ENCODE measurements around the gene SEZ6. TPM values are rescaled to one million over a fixed set of nuclear protein-coding genes. Genes with fewer than 3 reads are reported as not detected.

The SEZ6 gene
- total RNA-seq, 3 donors from 2014 or later (not counting 1 experiment from before 2014, with no cell fraction given), result 0.33 to 1.4 (median 0.97) TPM

DNA sequence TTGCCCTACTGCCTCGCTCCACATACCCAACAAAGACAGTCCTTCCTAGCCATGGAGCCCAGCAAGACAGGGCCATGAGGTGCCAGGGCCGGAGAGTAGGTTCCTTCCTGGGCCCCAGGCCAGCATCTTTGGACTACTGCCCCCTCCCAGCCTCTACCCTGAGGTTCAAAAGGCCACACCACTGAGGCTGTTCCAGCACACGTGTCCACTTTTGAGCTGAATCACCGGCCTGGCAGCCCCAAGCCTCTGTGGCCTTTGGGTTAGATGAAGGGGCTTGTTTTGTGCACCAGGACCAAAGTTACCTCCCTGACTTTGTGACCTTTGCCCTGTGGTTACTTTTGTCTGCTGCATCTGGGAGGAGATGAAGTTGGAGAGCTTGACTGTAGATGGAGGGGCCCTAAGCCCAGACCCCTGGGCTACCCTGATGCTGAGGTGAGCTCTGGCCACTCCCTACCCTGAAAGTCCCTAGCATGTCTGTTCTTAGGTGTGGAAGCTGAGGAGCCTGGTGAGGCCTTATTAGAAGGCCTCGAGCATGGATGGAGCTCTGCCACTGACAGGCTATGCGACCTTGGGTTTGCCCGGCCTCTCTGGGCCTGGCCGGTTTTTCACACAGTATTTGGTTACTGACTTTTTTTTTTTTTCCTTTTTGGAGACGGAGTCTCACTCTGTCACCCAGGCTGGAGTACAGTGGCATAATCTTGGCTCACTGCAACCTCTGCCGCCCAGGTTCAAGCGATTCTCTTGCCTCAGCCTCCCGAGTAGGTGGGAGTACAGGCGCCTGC, 12.0 kb downstream of the SEZ6 start:
- Mint-ChIP-seq H3K27ac (no peak overlapping the region), H3K4me1 (no peaks in the 10 kb centered on the region), H3K4me3 (no peak overlapping the region), H3K27me3 (ENCODE audit: low read depth in 2 of 2) (no peaks in the 10 kb centered on the region), H3K36me3 (no peaks in the 10 kb centered on the region), H3K9me3 (no peaks in the 10 kb centered on the region)
- intact Hi-C loops (cut with micrococcal nuclease), result no loop called here
- no peaks in the 10 kb centered on the region for H3K9me3 ChIP-seq (ENCODE audit: control insufficient read depth, insufficient read depth, low read length)
- no peak overlapping the region for H3K27ac ChIP-seq (ENCODE audit: low read length)
- DNase-seq (no peak), ATAC-seq (no peak)
- TF ChIP-seq, protein P1, sequence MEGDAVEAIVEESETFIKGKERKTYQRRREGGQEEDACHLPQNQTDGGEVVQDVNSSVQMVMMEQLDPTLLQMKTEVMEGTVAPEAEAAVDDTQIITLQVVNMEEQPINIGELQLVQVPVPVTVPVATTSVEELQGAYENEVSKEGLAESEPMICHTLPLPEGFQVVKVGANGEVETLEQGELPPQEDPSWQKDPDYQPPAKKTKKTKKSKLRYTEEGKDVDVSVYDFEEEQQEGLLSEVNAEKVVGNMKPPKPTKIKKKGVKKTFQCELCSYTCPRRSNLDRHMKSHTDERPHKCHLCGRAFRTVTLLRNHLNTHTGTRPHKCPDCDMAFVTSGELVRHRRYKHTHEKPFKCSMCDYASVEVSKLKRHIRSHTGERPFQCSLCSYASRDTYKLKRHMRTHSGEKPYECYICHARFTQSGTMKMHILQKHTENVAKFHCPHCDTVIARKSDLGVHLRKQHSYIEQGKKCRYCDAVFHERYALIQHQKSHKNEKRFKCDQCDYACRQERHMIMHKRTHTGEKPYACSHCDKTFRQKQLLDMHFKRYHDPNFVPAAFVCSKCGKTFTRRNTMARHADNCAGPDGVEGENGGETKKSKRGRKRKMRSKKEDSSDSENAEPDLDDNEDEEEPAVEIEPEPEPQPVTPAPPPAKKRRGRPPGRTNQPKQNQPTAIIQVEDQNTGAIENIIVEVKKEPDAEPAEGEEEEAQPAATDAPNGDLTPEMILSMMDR (IDR thresholded peaks at IDR 0.05), result no peak
- peaks cover 3% of the 10 kb centered on the region for H3K27me3 ChIP-seq (ENCODE audit: control insufficient read depth, insufficient read depth, low read length)
- H3K36me3 ChIP-seq (ENCODE audit: control insufficient read depth, insufficient read depth, low read length), result no peaks in the 10 kb centered on the region
- H3K4me1 ChIP-seq (ENCODE audit: control insufficient read depth, insufficient read depth, low read length), result no peaks in the 10 kb centered on the region
- 89% methylated on average over 13 of the region's 13 CpGs for WGBS (ENCODE audit: insufficient coverage)
- H3K4me3 ChIP-seq (ENCODE audit: low read length), result no peak overlapping the region

GRCh38 chr17:28992625-28993600, 12.9 kb downstream of the SEZ6 start:
- no peak overlapping the region for H3K27ac Mint-ChIP-seq
- WGBS (ENCODE audit: insufficient coverage), result 72% methylated on average over 7 of the region's 11 CpGs
- no peak for DNase-seq
- no peak overlapping the region for H3K4me3 ChIP-seq (ENCODE audit: low read length)
- H3K27ac ChIP-seq (ENCODE audit: low read length), result no peak overlapping the region
- no peaks in the 10 kb centered on the region for H3K27me3 ChIP-seq (ENCODE audit: control insufficient read depth, insufficient read depth, low read length)
- no peaks in the 10 kb centered on the region for H3K36me3 ChIP-seq (ENCODE audit: control insufficient read depth, insufficient read depth, low read length)
- H3K36me3 Mint-ChIP-seq, result no peaks in the 10 kb centered on the region
- TF ChIP-seq, protein P1 (IDR thresholded peaks at IDR 0.05), result no peak
- intact Hi-C loops (cut with micrococcal nuclease), result no loop called here
- H3K27me3 Mint-ChIP-seq (ENCODE audit: low read depth in 2 of 2), result no peaks in the 10 kb centered on the region
- H3K9me3 ChIP-seq (ENCODE audit: control insufficient read depth, insufficient read depth, low read length), result no peaks in the 10 kb centered on the region
- no peaks in the 10 kb centered on the region for H3K4me1 ChIP-seq (ENCODE audit: control insufficient read depth, insufficient read depth, low read length)
- no peak for ATAC-seq
- H3K4me1 Mint-ChIP-seq, result no peaks in the 10 kb centered on the region
- H3K9me3 Mint-ChIP-seq, result no peaks in the 10 kb centered on the region
- no peak overlapping the region for H3K4me3 Mint-ChIP-seq

- no peaks in the 10 kb centered on the region for H3K36me3 ChIP-seq (ENCODE audit: control insufficient read depth, insufficient read depth, low read length)
- Mint-ChIP-seq H3K4me1 (no peaks in the 10 kb centered on the region), H3K27me3 (ENCODE audit: low read depth in 2 of 2) (no peaks in the 10 kb centered on the region), H3K36me3 (no peaks in the 10 kb centered on the region), H3K4me3 (no peak overlapping the region), H3K27ac (no peak overlapping the region), H3K9me3 (no peaks in the 10 kb centered on the region)
- no peaks in the 10 kb centered on the region for H3K4me1 ChIP-seq (ENCODE audit: control insufficient read depth, insufficient read depth, low read length)
- DNase-seq (no peak), ATAC-seq (no peak)
- H3K27me3 ChIP-seq (ENCODE audit: control insufficient read depth, insufficient read depth, low read length), result no peaks in the 10 kb centered on the region
- TF ChIP-seq, protein P1 (IDR thresholded peaks at IDR 0.05), result no peak
- WGBS (ENCODE audit: insufficient coverage), result 79% methylated on average over 6 of the region's 7 CpGs
- H3K27ac ChIP-seq (ENCODE audit: low read length), result no peak overlapping the region
- H3K9me3 ChIP-seq (ENCODE audit: control insufficient read depth, insufficient read depth, low read length), result no peaks in the 10 kb centered on the region
- intact Hi-C loops (cut with micrococcal nuclease), result no loop called here
- no peak overlapping the region for H3K4me3 ChIP-seq (ENCODE audit: low read length)
Measured at GRCh38 chr17:28992185-28992584, 13.6 kb downstream of the SEZ6 start.
